GM13976 (cell line): ENCODE measurements around the gene DAGLA.
A peak's percentile ranks its signal among the peaks of the same experiment; 100 is the strongest.

Experiments used
- DNase-seq: peaks from one replicate; pipeline ENCODE4 v3.0.0; 2012; ENCODE audit warnings: low spot score
- in situ Hi-C: fragments of 300-500 bp; cut with MboI; formaldehyde crosslinking; loops from one replicate; pipeline ENCODE4 v1.12.0; 2022; ENCODE audit warnings: low sequenced_read_pairs, mixed read lengths, inconsistent platforms; ENCODE audit not compliant: unreplicated experiment
- TF ChIP-seq, protein P1 (sequence below): IDR thresholded peaks from 2 replicates; pipeline ENCODE4 v1.5.1; 2012; ENCODE audit warnings: borderline replicate concordance, mild to moderate bottlenecking; ENCODE audit not compliant: insufficient read depth; ENCODE audit errors: extremely low read depth, missing control alignments, control extremely low read depth

DAGLA gene

GRCh38 chr11:61690706-61691379 lies 10.7 kb downstream of the DAGLA start:
- in situ Hi-C loops, result no loop called here
- TF ChIP-seq, protein P1, sequence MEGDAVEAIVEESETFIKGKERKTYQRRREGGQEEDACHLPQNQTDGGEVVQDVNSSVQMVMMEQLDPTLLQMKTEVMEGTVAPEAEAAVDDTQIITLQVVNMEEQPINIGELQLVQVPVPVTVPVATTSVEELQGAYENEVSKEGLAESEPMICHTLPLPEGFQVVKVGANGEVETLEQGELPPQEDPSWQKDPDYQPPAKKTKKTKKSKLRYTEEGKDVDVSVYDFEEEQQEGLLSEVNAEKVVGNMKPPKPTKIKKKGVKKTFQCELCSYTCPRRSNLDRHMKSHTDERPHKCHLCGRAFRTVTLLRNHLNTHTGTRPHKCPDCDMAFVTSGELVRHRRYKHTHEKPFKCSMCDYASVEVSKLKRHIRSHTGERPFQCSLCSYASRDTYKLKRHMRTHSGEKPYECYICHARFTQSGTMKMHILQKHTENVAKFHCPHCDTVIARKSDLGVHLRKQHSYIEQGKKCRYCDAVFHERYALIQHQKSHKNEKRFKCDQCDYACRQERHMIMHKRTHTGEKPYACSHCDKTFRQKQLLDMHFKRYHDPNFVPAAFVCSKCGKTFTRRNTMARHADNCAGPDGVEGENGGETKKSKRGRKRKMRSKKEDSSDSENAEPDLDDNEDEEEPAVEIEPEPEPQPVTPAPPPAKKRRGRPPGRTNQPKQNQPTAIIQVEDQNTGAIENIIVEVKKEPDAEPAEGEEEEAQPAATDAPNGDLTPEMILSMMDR, result no peak
- no peak for DNase-seq

- DNase-seq, result no peak
- TF ChIP-seq, protein P1, result no peak
- in situ Hi-C loops, result no loop called here
These were observed 11.4 kb downstream of the DAGLA start for GRCh38 chr11:61691380-61692156.

DNA sequence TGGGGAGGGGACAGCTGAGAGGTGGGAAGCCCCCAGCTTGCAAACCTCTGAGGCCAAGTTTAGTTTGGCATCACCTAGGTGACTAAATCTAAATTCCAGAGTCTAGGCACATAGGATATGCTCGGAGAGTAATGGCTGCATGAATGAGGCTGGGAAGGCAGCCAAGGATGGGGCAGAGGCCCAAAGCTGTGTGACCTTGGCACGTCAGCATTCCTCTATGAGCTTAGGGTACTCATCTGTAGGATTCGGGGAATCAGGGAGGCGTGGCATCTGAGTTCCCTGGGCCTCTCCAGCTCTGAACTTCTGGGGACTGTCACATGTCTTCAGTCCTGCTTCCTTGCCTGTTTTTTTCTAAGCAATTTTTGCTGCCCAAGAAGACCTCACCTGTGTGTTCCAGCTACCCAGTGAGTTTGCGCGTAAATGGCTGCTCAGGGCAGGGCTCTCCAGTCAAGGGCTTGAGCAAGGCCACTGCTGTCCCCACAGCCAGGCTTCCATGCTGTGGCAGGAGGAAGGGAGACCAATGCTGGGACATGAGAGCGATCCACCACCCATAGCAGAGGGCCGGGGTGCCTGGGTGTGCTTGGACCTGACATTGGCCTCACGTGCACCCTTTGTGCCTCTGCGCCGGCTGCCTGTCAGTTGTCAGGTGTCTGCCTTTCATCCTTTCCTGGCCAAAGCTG lies 13.9 kb downstream of the DAGLA start:
- in situ Hi-C loops, result no loop called here
- TF ChIP-seq, protein P1, result no peak
- no peak for DNase-seq

GRCh38 chr11:61694602-61694939 lies 14.4 kb downstream of the DAGLA start:
- TF ChIP-seq, protein P1, result no peak
- in situ Hi-C loops, result no loop called here
- DNase-seq, result no peak

DNA sequence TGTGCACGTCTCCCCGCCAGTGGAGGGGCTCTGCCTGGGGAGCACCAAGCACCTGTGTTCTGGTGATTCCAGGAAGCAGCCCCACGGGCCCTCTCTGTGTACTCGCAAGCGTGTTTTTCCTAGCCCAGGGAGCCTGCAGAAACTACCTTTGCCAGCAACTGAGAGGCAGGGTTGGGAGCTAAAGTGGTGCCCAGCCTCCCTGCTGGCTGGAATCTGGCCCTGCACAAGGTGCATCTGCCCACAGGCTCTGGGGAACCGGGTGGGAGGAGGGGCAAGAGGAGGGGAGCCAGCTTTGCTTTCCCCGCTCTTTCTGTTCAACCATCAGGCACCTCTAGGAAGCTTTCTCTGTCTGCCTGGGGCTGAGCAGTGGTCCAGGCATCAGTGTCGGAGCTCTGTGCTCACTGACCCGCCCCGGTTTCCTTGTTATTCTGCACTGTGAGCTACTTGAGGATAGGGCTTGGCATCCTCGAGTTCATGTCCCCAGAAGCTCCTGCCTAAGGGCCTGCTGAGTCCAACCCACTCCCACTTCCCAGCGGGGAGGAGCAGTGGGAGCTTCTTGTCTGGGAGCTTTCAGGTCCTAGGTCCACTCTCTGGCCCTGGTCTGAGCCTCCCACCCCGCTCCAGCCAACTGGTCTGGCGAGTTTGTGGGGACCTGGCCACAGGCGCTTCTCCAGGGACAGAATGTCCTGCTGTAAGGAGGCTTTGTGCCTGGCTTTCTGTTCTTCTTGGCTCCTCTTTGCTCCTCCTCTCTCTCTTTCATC lies 14.9 kb downstream of the DAGLA start:
- no peak for DNase-seq
- TF ChIP-seq, protein P1, result no peak
- in situ Hi-C loops, result no loop called here

GRCh38 chr11:61695917-61696316 lies 15.7 kb downstream of the DAGLA start:
- DNase-seq, result peak; percentile 81
- in situ Hi-C loops, result no loop called here
- TF ChIP-seq, protein P1, result no peak
